ENCODE measurements around the gene EDARADD.

DNA sequence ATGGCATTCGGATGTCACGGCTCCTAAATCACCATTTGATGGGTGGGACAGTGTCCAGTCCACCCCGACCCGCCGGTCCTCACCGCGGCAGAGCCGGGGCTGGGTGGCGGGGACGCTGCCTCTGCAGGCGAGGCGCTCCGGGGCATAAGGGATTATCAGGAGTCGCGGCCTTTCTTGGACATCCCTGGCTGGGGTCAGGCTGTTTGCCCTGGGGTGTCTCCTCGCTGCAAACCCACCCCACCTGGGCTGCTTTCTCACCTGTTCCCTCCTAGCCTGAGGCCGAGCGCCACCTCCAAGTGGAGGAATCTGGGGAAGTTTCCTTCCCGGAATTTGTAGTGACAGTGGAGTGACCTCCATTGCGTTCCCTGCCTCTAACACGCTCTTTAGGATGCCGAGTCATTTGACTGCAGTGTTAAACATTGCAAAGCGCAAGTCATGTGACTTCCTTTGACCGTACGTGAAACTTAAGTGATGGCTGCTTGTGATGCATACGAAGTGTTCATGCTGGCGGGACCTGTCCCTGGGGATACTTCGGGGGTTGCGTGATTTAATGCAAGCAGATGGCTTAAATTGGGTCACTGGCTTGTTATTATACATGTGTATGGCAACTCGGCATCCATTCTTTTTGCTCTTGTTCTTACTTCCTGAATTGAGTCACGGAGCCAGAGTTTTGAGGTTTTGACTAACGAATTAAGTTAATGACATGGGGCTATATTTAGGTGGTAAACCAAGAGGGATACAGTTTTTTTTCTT is 130.2 kb downstream of the EDARADD start:
- TF ChIP-seq EZH2 (IDR thresholded peaks at IDR 0.05; ENCODE audit: borderline replicate concordance, low read length) = no peak
- TF ChIP-seq, protein P1, sequence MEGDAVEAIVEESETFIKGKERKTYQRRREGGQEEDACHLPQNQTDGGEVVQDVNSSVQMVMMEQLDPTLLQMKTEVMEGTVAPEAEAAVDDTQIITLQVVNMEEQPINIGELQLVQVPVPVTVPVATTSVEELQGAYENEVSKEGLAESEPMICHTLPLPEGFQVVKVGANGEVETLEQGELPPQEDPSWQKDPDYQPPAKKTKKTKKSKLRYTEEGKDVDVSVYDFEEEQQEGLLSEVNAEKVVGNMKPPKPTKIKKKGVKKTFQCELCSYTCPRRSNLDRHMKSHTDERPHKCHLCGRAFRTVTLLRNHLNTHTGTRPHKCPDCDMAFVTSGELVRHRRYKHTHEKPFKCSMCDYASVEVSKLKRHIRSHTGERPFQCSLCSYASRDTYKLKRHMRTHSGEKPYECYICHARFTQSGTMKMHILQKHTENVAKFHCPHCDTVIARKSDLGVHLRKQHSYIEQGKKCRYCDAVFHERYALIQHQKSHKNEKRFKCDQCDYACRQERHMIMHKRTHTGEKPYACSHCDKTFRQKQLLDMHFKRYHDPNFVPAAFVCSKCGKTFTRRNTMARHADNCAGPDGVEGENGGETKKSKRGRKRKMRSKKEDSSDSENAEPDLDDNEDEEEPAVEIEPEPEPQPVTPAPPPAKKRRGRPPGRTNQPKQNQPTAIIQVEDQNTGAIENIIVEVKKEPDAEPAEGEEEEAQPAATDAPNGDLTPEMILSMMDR (IDR thresholded peaks at IDR 0.05; ENCODE audit: low read length) = no peak

Measured in OCI-LY1 (cell line).